Heart left ventricle (tissue), 16 donors: ENCODE measurements around the gene ADORA3. TPM values are rescaled to one million over a fixed set of nuclear protein-coding genes. Genes with fewer than 3 reads are reported as not detected.

Experiments
- ATAC-seq, 4 donors: fragments of 200-7000 bp; cut with Tn5 transposase; one replicate each; pipeline ENCODE4 v1.9.1; 2020 to 2022; ENCODE audit warnings: moderate library complexity in 4 of 4, mild to moderate bottlenecking in 3 of 4, moderate number of reproducible peaks in 1 of 4
- DNase-seq, 5 donors: peaks; one replicate each; pipeline ENCODE4 v3.0.0-alpha.2; 2020
- H3K27ac ChIP-seq, 12 donors: fragments of 200-600 bp; sonication (generic) in 4 of 12; one replicate each; pipeline versions ENCODE4 v1.5.0 to v1.8.0; 2016 to 2022; ENCODE audit warnings: mild to moderate bottlenecking in 2 of 12
- H3K27me3 ChIP-seq, 9 donors: fragments of 200-600 bp; sonication (generic) in 2 of 9; one replicate each; pipeline versions ENCODE4 v1.5.1 to v1.8.0; 2016 to 2022; ENCODE audit warnings: mild to moderate bottlenecking in 3 of 9
- H3K36me3 ChIP-seq, 9 donors: fragments of 200-600 bp; sonication (generic) in 2 of 9; one replicate each; pipeline versions ENCODE4 v1.5.0 to v1.8.0; 2018 to 2022; ENCODE audit warnings: mild to moderate bottlenecking in 2 of 9
- H3K4me1 ChIP-seq, 12 donors: fragments of 200-600 bp; sonication (generic) in 4 of 12; one replicate each; pipeline versions ENCODE4 v1.5.0 to v1.8.0; 2016 to 2022; ENCODE audit warnings: mild to moderate bottlenecking in 3 of 12
- H3K4me3 ChIP-seq, 12 donors: fragments of 200-600 bp; sonication (generic) in 4 of 12; one replicate each; pipeline versions ENCODE4 v1.5.0 to v1.8.0; 2017 to 2022; ENCODE audit warnings: mild to moderate bottlenecking in 9 of 12, moderate library complexity in 4 of 12
- H3K9me3 ChIP-seq, 12 donors: fragments of 200-600 bp; sonication (generic) in 4 of 12; one replicate each; pipeline versions ENCODE4 v1.5.0 to v1.8.0; 2016 to 2022; ENCODE audit warnings: mild to moderate bottlenecking in 1 of 12
- CTCF ChIP-seq, 12 donors: fragments of 200-600 bp; sonication (generic) in 4 of 12; IDR thresholded peaks; one replicate each; pipeline versions ENCODE4 v1.5.0 to v1.8.0; 2018 to 2022; ENCODE audit warnings: antibody characterized with exemption in 12 of 12, mild to moderate bottlenecking in 5 of 12
- POLR2A ChIP-seq, 2 donors: fragments of 450-650 bp; IDR thresholded peaks; one replicate each; pipeline ENCODE4 v1.6.1; 2017; ENCODE audit warnings: antibody characterized with exemption in 2 of 2, mild to moderate bottlenecking in 2 of 2, moderate library complexity in 2 of 2
- WGBS, 4 donors: extraction: QIAGEN DNeasy Blood & Tissue Kit in 2 of 4; methylation state at CpG; one replicate each; pipeline versions ENCODE4 v1.1.5 to v1.1.7; 2013 to 2018; 5-methylcytosine and 5-hydroxymethylcytosine counted together
- intact Hi-C, 10 donors: fragments of 100-400 bp; cut with DNase I; formaldehyde crosslinking; loops; one replicate each; pipeline versions ENCODE4 v1.11.1 to v1.14.2; 2022
- polyA plus RNA-seq, 2 donors: library from polyadenylated mRNA; stranded (reverse); fragments of 200-250 nt; gene quantifications; one replicate each; pipeline ENCODE4 v1.2.3, GENCODE V29; 2013
- total RNA-seq, 9 donors: library from RNA; depleted of rRNA in 2 of 9; stranded (reverse); fragments of >200 nt in 2 of 9; fragmentation: NEBNext Ultra II Directional in 3 of 9; extraction: Animal tissue kit (Norgen Biotek cat#: 25700) in 3 of 9; gene quantifications; one replicate each; pipeline versions ENCODE4 v1.1.0 to v1.2.4, GENCODE V29; 2016 to 2023
- donor health status: ischemic (EF 13 %, LVEDD 7.1; RV severe dilation, severe dysfunction).
- donor health status: healthy with polysubstance abuse.
- donor health status: DM: no; HTN: yes; CAD: no.
- donor health status: DM: no; HTN: no; CAD: no.
- donor health status: ischemic (EF 25% LVEDD 6.9; RV normal size, moderate dysfunction).
- donor health status: ischemic (EF 25% LVEDD 5.7; RV mildly dilated, moderate dysfunction).
- donor health status: healthy.
- donor health status: DM: yes; HTN: yes; CAD: no.
- donor health status: ischemic (EF 35%, LVEDD 5.7; RV mildly dilated, moderate dysfunction).
- donor health status: nonischemic (EF 11% LVEDD 7.7; RV severe dilation, severe dysfunction).
- donor health status: DM: yes; HTN: yes; CAD: no.
- donor health status: PGD.
- donor health status: ischemic (EF 29% LVEDD 5.4; RV normal size, mild dysfunction).
- donor health status: nonischemic (EF 23%, LVEDD 6.1; RV moderate dilation, normal function).

Gene ADORA3
- total and polyA plus RNA-seq, 11 donors: 0.12 to 6.2 (median 1.5) TPM

- Histone ChIP-seq H3K9me3 (no peaks in the 10 kb centered on the region), H3K4me1 (peaks cover 0 to 73% (median 33%) of the 10 kb centered on the region in 12 donors), H3K4me3 (no peak overlapping the region), H3K27me3 (no peaks in the 10 kb centered on the region), H3K36me3 (peaks cover 4 to 61% (median 32%) of the 10 kb centered on the region in 9 donors), H3K27ac (peak overlapping the region in 5 of 12 donors; percentile 12 to 95 (median 28))
- intact Hi-C loops: no loop called here
- TF ChIP-seq POLR2A (IDR thresholded peaks at IDR 0.05) (no peak), CTCF (IDR thresholded peaks at IDR 0.05) (no peak)
- DNase-seq: no peak
- 94 to 98% (median 96%) methylated on average over 3 of the region's 3 CpGs for WGBS, 4 donors
- ATAC-seq: no peak
Measured at GRCh38 chr1:111471538-111471937, 31.9 kb downstream of the ADORA3 start.

GRCh38 chr1:111471012-111471411 is 32.4 kb downstream of the ADORA3 start:
- intact Hi-C loops: no loop called here
- WGBS, 4 donors: 47 to 64% (median 59%) methylated on average over 3 of the region's 3 CpGs
- Histone ChIP-seq H3K4me3 (peak overlapping the region in 1 of 12 donors; percentile 23), H3K9me3 (no peaks in the 10 kb centered on the region), H3K27me3 (no peaks in the 10 kb centered on the region), H3K27ac (peak overlapping the region in 6 of 12 donors; percentile 7 to 95 (median 30)), H3K36me3 (peaks cover 4 to 65% (median 32%) of the 10 kb centered on the region in 9 donors), H3K4me1 (peaks cover 0 to 68% (median 28%) of the 10 kb centered on the region in 12 donors)
- DNase-seq (peak in 4 of 5 donors; percentile 42 to 51 (median 45)), ATAC-seq (peak in 3 of 4 donors; percentile 41 to 74 (median 68))
- no peak for TF ChIP-seq POLR2A (IDR thresholded peaks at IDR 0.05)
- TF ChIP-seq CTCF (IDR thresholded peaks at IDR 0.05): no peak

DNA sequence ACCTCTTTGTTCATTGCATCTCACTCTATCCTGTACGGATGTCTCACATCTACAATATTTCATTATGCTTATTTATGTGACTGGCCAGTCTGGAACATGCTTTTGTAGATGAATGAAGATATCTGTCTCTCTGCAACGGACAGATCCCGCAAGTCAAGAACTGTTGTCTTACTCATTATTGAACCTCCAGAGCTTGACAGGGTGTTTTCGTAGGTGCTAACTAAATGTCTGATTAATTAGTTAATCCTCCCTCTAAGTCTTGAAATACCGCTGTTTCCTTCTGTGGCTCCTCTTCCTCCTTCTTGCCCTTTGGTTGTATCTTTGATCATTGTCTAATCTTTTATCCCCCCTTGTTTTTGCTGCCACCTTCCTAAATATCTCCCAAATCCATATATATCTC is 32.8 kb downstream of the ADORA3 start:
- intact Hi-C loops: no loop called here
- WGBS, 4 donors: 93 to 97% (median 94%) methylated on average over 5 of the region's 5 CpGs
- Histone ChIP-seq H3K4me1 (peaks cover 0 to 64% (median 24%) of the 10 kb centered on the region in 12 donors), H3K4me3 (peak overlapping the region in 1 of 12 donors; percentile 23), H3K36me3 (peaks cover 4 to 70% (median 36%) of the 10 kb centered on the region in 9 donors), H3K27me3 (no peaks in the 10 kb centered on the region), H3K27ac (peak overlapping the region in 5 of 12 donors; percentile 7 to 95 (median 13)), H3K9me3 (no peaks in the 10 kb centered on the region)
- ATAC-seq: no peak
- no peak for TF ChIP-seq CTCF (IDR thresholded peaks at IDR 0.05)
- no peak for TF ChIP-seq POLR2A (IDR thresholded peaks at IDR 0.05)
- DNase-seq: no peak

GRCh38 chr1:111469539-111469938 is 33.9 kb downstream of the ADORA3 start:
- Histone ChIP-seq H3K4me3 (no peak overlapping the region), H3K27ac (peak overlapping the region in 1 of 12 donors; percentile 95), H3K27me3 (no peaks in the 10 kb centered on the region), H3K9me3 (no peaks in the 10 kb centered on the region), H3K4me1 (peaks cover 0 to 53% (median 15%) of the 10 kb centered on the region in 12 donors), H3K36me3 (peaks cover 4 to 79% (median 38%) of the 10 kb centered on the region in 9 donors)
- ATAC-seq (no peak), DNase-seq (no peak)
- TF ChIP-seq CTCF (IDR thresholded peaks at IDR 0.05): no peak
- TF ChIP-seq POLR2A (IDR thresholded peaks at IDR 0.05): no peak
- intact Hi-C loops: no loop called here
